ENCODE data around the gene PTPN7. TPM values are rescaled to one million over a fixed set of nuclear protein-coding genes. Genes with fewer than 3 reads are reported as not detected.
"Not testable (repeated sequence)": the region's sequence is repeated elsewhere in the genome, so short reads cannot be mapped to it uniquely, and the experiment has no call there.

Gene PTPN7
- 4.2 TPM for total RNA-seq

DNA sequence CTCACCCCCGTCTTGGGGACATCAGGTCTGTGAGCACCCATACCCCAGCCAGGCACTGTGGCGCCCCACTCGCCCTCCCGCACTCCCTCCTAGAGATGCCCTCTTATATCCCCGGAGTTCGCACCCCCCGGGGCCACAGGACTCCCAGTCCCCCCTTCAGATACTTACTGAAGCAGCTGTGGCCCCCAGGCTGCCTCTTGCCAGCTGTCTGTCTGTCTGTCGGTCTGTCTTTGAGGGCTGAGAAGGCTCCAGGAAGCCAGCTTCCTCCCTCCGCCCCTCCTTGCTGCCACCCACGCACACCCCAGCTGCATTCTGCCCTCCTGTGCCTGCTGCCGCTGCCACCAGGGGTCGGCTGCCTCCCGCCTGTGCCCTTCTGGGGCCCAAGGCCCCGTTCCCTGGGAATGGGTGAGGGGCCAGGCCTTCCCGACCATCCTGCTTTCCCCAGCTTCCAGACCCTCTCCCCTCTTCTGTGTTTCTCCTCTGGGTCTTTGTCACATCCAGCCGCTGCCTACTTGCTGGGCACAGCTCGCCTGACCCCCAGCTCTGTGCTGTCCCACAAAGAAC, at the start of gene PTPN7:
Gene PTPN7 (minus strand): TSS at position 226 of the 564 bp plus-strand sequence. CDS start 1,200 bp downstream, outside the sequence.
- no peak for DNase-seq (ENCODE audit: low spot score)

DNA sequence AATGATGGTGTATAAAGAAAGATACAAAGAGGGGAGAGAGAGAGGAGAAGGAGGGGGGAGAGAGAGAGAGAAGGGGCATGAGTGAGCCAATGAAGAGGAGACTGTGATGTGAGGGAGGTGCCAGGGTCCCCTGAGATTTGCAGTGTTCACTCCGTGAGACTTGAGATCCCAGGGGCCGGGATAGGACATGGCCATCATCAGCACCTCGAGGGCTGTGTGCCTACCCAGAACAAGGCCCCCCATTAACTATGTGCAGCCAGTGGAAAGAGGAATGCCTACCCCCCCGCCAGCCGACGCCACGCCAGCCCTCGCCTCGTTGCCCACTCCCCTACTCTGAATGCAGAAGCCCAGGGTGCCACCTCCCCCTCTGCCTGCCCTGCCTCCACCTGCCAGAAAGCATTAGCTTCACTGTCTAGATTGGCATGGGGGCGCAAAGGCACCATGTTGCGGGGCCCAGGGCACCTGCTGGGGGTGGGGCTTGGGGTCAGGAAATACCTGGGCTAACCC, 48.0 kb upstream of the PTPN7 start:
- DNase-seq (ENCODE audit: low spot score), result no peak

DNA sequence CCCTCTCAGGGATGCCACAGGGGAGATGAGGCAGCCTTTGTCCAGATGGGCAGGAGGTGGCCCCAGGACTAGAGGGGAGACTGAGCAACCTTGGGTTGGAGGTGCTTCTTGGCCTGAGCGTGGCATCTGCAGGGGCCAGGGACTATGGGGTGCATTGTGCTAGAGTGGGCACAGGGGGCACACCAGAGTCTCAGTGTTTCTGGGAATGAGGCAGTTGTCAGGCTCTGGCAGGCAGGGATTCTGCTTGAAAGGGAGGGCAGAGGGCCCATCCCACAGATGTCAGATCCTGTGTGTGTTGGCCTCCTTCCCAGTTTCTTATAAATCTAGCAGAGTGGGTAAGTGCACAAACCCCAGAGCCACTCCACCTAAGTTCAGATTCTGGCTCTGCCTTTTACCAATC, 46.9 kb upstream of the PTPN7 start:
- peak; percentile 61 for DNase-seq (ENCODE audit: low spot score)

DNA sequence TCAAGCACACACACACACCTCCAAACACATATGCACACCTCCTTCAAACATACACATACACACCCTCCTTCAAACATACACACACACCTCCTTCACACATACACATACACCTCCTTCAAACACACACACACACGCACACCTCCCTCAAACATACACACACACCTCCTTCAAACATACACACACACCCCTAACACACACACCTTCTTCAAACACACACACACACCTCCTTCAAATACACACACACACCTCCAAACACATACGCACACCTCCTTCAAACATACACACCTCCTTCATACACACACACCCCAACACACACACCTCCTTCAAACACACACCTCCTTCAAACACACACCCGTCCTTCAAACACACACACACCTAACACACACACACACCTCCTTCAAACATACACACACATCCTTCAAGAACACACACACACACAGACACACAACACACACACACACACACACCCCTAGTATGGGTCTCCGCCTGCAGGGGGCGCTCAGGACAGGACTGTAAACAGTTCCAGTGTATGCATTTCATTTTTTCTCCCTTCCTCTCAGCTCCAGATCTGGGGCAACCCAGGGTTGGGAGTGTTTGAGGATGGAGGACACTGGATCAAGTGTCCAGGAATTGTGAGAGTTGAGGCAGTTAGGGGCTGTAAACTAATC, 45.3 kb upstream of the PTPN7 start:
- no peak for DNase-seq (ENCODE audit: low spot score)

DNA sequence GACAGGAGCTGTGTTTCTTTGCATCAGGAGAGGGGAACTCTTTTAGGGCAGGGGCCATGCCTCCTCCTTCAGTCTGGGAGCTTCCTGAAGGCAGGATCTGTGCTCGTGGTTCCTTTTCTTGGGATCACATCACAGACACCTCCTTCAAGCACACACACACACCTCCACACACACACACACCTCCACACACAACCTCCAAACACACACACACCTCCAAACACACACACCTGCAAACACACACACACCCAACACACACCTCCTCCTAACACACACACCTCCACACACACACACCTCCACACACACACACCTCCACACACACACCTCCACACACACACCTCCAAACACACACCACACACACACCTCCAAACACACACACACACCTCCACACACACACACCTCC, 43.7 kb upstream of the PTPN7 start:
- DNase-seq (ENCODE audit: low spot score), result no peak

DNA sequence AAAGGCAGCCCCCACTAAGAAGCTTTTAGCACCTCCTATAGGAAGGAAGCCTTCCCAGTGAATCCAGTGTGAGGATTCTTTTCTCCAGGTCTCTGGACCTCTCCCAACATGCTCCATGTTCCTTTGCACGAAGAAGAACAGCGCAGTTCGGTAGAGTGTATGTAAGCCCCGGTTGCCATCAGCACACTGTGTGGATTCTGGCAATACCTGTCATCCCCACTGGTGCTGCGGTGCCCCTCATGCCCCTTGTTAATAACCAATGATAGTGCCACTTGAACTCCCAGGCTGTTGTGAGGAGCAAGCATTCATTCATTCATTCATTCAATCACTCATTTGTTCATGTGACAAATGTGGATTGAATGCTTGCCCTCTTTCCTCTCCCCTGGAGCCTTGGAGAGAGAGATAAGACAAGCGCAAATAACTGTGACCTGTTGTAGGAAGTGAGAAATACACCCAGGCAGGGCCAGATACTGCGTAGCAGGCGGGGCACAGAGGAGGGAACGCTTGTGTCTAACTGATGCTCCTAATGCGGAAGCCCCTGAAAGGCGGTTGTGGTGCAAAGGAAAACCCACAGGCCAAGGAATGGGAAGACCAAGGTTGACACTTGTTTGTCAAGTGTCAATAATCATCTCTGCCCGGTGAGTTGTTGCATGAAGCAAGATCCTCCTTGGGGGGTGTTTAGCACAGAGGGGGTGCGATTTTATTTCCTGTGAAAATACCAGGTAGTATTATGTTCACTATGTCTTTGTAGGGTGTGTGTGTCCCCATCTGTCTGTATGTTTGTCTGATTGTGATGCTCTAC, 43.0 kb upstream of the PTPN7 start:
- no peak for DNase-seq (ENCODE audit: low spot score)

DNA sequence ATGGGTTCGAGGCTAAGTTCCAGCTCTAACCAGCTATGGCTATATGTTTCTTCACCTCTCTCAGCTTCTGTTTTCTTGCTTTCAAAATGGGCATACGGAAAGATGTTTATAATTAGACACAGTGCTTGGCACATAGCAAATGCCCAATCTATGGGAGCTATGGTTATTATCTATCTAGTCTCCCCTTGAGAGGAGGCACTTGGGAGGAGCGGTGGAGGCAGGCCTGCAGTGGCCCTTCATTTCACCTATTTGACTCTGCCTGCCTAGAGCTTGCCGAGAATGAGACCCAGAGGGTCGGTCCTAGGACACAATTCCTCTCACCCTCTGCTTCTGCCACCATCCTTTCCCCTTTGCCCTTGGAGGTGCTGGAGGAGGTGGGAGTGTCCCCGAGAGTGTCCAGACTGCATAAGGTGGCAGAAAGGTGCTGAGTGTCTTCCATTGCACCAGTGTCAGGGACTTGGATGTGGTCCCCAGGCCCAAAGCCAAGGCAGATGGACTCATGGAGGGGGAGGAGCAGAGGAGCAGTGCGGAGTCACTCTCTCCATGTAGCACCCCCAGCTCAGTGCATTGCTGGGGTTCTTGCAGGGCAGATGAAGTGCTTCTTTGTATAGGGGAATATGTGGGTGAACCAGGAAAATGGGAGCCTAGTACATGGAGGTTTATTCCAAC, 42.2 kb upstream of the PTPN7 start:
- DNase-seq (ENCODE audit: low spot score), result no peak

DNA sequence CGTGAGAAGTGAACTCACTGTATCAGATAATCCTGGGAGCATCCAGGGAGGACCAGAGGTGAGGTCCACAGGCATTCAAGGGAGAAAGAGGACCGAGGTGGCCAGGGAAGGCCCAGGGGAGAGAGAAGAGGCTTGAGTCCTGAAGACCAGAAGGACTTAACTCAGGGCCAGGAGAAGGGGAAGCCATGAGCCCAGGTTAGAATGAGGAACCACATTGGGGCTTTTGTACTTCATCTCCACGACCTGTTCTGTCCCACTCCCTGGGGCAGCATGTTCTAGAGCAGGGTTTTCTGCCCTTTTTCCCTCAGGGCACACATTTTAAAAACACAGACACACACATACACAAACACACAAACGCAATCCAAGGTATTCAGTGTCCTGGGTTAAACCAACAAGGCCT, 41.6 kb upstream of the PTPN7 start:
- DNase-seq (ENCODE audit: low spot score), result no peak

DNA sequence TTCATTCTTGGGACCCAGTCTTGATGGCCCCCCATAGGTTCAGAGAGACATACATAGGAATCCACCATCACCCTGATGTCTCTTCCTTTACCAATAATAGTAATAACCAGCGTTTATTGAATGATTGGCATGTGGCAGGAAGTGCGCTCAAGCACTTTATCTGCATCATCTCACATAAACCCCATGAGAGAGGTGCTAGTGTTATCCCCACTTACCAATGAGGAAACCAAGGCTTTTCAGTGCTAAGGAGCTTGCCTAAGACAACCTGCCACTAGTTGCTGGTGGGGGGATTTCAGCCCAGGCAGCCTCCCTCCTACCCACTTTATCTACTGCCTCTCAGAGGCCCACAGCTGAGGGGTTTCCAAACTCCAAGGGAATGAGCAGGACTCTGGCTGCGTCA, 40.9 kb upstream of the PTPN7 start:
- no peak for DNase-seq (ENCODE audit: low spot score)

DNA sequence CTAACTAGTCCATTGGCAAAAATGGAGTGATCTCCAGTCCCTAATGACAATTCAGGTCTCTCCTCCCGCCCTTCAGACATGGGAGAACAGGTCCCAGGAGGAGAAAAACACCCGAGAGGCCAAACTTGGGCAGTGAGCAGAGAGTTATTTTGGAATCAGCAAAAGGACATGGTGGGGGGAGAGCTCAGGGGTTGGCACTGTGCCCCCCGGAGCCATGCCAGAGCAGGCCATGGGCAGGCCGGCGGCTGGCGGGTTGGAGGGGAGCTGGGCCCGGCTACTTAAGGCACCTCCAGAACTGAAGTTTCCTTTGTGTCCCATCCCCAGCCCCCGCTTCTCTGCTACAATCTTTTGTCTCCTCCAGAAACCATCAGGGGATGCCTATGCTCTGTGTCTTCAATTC, 40.3 kb upstream of the PTPN7 start:
- peak; percentile 63 for DNase-seq (ENCODE audit: low spot score)

DNA sequence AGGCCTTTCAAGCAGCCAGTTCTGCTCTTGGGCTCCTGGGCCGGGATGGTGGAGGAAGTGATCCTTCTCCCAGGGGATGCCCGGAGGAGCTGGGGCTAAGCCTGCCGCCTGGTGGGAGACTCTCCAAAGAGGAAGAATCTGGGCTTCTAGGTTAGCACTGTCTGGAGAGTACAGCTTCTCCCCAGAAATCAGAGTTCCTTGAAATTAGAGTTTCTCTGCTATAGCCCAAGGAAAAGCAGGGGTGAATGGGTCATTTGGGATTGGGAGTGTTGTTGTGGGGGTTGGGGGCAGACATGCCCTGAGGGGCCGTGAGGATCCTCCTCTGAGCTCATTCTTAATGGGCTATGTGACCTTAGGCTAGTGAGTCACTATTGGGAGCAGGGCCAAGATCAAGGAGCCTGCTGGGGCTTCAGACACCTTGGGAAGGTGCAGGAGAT, 39.7 kb upstream of the PTPN7 start:
- DNase-seq (ENCODE audit: low spot score), result no peak

DNA sequence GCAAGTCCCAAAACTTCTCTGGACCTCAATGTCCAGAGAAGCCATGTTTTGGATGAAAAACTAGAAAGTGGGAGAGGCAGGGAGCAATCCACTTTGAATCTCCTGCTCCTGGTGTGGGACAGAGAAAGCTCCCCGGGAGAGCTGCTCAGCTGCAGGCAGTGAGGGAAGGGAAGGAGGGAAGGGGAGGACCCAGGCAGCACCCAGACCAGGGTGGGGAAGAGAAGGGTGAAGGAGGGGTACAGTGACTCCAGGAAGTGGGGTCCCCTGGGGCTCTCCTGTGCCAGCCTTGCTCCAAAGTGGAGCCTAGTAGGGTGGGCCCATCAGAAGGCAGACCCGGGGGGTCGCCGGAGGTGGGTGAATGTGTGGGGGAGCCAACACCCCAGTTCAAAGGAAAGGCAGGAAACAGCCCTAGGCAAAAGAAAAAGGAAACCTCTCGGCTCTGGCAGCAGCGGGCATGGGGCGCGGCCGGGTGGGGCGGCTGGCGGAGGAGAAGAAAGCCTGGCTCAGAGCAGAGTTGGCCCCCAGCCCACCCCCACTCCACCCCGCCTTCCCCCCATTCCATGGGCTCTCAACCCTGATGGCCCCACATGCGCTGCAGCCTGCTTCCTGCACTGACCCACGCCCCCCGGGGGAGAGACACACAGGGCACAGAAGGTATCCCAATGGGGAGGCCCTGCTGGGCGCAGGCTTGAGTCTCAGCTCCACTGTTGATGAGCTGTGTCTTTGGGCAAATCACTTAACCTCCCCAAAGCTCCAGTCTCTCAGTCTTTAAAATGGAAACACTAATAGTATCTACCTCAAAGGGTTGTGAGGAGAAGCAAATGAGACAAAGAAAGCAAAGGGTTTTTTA, 38.9 kb upstream of the PTPN7 start:
- peak; percentile 61 for DNase-seq (ENCODE audit: low spot score)

DNA sequence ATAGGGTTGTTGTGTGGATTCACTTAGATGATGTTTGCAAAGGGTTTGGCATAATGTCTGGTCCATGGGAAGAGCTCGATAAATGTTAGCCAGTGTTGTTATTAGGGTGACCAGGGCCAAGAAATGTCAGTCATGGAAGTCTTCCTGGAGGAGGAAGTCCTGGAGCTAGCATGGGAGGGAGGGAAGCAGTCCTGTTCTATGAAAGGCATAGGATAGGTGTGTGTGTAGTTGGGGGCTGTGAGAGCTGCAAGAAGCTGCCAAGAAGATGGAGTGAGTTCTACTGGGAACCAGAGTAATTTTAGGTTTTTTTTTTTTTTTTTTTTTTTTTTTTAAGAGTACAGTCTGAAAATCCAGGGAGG, 37.9 kb upstream of the PTPN7 start:
- DNase-seq (ENCODE audit: low spot score), result no peak

DNA sequence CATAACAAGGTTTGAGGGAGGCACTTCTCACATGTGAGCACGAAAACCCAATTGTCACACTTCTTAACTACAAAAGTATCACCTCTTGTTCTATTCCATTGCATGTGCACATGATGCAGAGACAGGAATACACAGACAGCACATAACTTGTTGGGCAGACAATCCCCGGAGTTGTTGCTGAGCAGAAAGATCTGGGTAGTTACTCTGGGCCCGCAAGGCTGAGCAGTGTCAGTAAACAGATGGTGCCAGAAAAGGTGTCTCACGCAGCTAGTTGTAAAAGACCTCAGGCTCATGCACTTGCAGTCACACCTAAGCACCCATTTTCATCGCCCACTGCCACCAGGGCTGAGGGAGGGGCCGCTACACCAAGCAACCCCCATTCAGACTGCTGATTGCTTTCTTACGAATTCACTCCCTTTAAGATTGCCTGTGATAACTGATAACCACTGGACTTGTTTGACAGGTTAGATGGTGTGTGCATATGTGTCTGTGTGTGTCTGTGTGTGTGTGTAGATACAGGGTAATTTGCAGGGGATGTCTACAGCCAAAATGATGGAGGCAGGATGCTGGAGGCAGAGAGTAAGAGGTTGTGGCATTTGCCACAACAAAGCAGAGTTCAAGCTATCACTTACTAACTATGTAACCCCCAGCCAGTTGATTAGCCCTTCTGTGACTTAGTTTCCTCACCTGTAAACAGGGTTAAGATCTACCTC, 37.4 kb upstream of the PTPN7 start:
- DNase-seq (ENCODE audit: low spot score), result no peak

DNA sequence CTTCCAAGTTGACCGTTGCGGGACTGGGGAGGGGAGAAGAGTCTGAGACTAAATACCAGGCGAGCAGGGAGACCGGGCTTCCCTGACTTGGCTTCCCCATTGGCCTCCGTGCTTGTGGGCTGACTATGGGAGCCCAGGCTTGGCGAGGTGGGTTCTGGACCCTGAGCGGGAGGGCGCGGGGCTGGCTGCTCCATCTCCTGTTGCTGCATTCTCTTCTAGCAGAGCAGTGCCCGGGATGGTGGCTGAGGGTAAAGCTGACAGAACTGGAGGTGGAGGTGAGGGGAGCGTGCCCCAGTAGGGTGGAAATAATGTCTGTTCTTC, 33.9 kb upstream of the PTPN7 start:
- no peak for DNase-seq (ENCODE audit: low spot score)

DNA sequence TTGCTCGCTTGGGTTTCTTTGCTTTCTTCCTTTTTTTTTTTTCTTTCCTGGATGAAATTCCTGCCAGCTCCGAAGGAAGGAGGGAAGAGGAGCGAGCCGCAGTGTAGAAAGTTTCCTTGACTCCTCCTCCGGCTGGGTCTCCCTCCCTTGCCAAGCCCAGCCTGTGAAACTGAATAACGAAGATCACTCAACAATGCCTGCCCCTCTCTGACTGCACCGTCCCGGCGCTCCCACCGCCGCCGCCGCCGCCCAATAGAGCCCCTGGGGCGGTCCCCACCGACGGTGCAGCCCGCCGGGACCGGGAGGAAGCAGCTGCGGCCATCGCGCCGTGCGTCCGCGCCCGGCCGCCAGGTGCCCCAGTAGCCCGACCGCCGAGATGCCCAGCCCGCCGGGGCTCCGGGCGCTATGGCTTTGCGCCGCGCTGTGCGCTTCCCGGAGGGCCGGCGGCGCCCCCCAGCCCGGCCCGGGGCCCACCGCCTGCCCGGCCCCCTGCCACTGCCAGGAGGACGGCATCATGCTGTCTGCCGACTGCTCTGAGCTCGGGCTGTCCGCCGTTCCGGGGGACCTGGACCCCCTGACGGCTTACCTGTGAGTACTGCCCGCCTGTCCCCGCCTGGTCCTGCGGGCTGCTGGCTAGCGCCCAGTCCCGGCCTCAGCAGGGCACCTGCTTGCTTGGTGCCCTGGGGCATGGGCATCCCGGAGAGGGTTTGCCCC, 33.4 kb upstream of the PTPN7 start, which contains the start of gene LGR6:
Gene LGR6 (plus strand): TSS at position 186 of the 714 bp plus-strand sequence. CDS start 191 bp downstream, at position 377.
- DNase-seq (ENCODE audit: low spot score), result no peak

DNA sequence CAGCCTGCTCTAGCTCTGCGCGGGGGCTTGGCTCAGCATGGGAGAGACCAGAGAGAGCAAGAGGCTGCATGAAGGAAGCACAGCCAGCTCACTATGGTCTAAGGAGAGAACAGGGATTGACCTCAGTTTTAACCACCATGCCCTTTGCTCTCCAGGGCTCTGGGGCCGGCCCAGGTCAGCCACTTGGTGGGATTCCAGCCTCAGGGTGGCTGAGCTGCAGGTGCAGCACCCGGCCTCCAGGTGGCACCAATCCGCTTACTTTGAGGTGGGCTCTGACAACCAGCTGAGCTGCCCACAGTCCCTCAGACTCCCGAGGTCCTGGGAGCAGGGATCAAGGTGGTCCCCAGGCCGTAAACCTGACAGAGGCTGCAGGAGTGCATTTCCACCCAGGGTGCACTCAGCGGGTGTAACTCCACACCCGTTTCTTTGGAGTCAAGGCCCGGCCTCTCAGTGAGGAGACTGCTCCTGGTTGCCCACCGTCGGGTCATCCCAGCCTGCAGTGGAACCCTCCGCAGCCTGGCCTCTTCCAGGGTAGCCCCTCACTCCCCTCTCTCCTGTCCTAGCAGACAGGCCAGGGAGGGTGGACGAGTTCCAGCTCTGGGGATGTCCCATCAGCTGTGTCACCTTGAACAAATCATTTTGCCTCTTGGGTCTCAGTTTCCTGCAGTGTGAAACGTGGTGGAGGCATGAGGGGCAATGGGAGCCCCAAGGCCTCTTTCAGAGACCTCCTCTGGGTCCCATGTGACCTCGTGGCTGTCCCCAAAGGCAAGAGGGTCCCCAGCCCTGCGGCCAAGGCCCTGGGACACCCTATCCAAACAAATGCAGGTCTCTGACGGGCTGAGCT, 32.6 kb upstream of the PTPN7 start:
- DNase-seq (ENCODE audit: low spot score), result peak; percentile 60

DNA sequence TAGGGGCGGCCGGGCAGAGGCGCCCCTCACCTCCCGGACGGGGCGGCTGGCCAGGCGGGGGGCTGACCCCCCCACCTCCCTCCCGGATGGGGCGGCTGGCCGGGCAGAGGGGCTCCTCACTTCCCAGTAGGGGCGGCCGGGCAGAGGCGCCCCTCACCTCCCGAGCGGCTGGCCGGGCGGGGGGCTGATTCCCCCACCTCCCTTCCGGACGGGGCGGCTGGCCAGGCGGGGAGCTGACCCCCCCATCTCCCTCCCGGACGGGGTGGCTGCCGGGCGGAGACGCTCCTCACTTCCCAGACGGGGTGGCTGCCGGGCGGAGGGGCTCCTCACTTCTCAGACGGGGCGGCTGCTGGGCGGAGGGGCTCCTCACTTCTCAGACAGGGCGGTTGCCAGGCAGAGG, 31.0 kb upstream of the PTPN7 start:
- DNase-seq (ENCODE audit: low spot score), result not testable (repeated sequence)

Data from ureter (tissue), 1 donor.